Measurements from ENCODE around the gene TSPAN18.

GRCh38 chr11:44854086-44854485, 127.3 kb downstream of the TSPAN18 start:
- TF ChIP-seq, protein P1, sequence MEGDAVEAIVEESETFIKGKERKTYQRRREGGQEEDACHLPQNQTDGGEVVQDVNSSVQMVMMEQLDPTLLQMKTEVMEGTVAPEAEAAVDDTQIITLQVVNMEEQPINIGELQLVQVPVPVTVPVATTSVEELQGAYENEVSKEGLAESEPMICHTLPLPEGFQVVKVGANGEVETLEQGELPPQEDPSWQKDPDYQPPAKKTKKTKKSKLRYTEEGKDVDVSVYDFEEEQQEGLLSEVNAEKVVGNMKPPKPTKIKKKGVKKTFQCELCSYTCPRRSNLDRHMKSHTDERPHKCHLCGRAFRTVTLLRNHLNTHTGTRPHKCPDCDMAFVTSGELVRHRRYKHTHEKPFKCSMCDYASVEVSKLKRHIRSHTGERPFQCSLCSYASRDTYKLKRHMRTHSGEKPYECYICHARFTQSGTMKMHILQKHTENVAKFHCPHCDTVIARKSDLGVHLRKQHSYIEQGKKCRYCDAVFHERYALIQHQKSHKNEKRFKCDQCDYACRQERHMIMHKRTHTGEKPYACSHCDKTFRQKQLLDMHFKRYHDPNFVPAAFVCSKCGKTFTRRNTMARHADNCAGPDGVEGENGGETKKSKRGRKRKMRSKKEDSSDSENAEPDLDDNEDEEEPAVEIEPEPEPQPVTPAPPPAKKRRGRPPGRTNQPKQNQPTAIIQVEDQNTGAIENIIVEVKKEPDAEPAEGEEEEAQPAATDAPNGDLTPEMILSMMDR (IDR thresholded peaks at IDR 0.05): no peak
- TF ChIP-seq POLR2A (IDR thresholded peaks at IDR 0.05): no peak
- no peak for TF ChIP-seq POLR2AphosphoS5 (IDR thresholded peaks at IDR 0.05)
- TF ChIP-seq EP300 (IDR thresholded peaks at IDR 0.05; ENCODE audit: low read depth): no peak

All from transverse colon (tissue), 4 donors.